Naive thymus-derived CD4-positive, alpha-beta T cell (primary cell): ENCODE data around the gene MPDZ. TPM values are rescaled to one million over a fixed set of nuclear protein-coding genes. Genes with fewer than 3 reads are reported as not detected.

Experiments
- ATAC-seq: fragments of 150-1000 bp; cut with Tn5 transposase; 2 replicates; pipeline ENCODE4 v1.10.0; 2021; ENCODE audit warnings: mild to moderate bottlenecking, moderate library complexity
- CTCF ChIA-PET: fragments of 350-600 bp; sonication (Branson Sonifier 250); formaldehyde crosslinking; loops from one replicate; lab custom pipeline; 2021; ENCODE audit warnings: antibody characterized with exemption; lab: Charles Lee
- POLR2A ChIA-PET: fragments of 350-600 bp; sonication (Branson Sonifier 250); formaldehyde crosslinking; loops from one replicate; lab custom pipeline; 2021; ENCODE audit warnings: antibody characterized with exemption, inconsistent platforms; lab: Charles Lee
- DNase-seq, 9 donors: peaks; one replicate each; pipeline versions ENCODE4 v3.0.0 to v3.0.0-alpha.2; 2020 to 2022; ENCODE audit warnings: mixed read lengths in 1 of 9
- H3K27ac ChIP-seq: one replicate; pipeline ENCODE4 v1.7.0; 2013; ENCODE audit warnings: mild to moderate bottlenecking, low read depth, low read length, moderate library complexity
- H3K27me3 ChIP-seq, 2 donors: one replicate each; pipeline ENCODE4 v1.7.0; 2013; ENCODE audit warnings: low read length in 2 of 2, mild to moderate bottlenecking in 2 of 2, moderate library complexity in 2 of 2; ENCODE audit not compliant: control insufficient read depth in 2 of 2, insufficient read depth in 2 of 2
- H3K36me3 ChIP-seq, 3 experiments: 1 replicate in 2 of 3; 2 replicates in 1 of 3; pipeline ENCODE4 v1.7.0; 2013; ENCODE audit warnings: low read length in 3 of 3, mild to moderate bottlenecking in 3 of 3, moderate library complexity in 1 of 3; ENCODE audit not compliant: insufficient read depth in 3 of 3, control insufficient read depth in 2 of 3
- H3K4me1 ChIP-seq, 2 donors: one replicate each; pipeline ENCODE4 v1.7.0; 2013; ENCODE audit warnings: low read length in 2 of 2, mild to moderate bottlenecking in 2 of 2, moderate library complexity in 1 of 2; ENCODE audit not compliant: control insufficient read depth in 2 of 2, insufficient read depth in 2 of 2
- H3K4me3 ChIP-seq: 2 replicates; pipeline ENCODE4 v1.7.0; 2013; ENCODE audit warnings: mild to moderate bottlenecking, low read length
- H3K9me3 ChIP-seq, 3 experiments: 1 replicate in 2 of 3; 2 replicates in 1 of 3; pipeline ENCODE4 v1.7.0; 2013; ENCODE audit warnings: low read length in 3 of 3; ENCODE audit not compliant: control insufficient read depth in 2 of 3
- H3K27ac Mint-ChIP-seq, 9 donors: one replicate each; pipeline ENCODE4 v1.8.0; 2020 to 2022; ENCODE audit warnings: mixed read lengths in 9 of 9, mild to moderate bottlenecking in 8 of 9, moderate library complexity in 5 of 9, inconsistent platforms in 2 of 9
- H3K27me3 Mint-ChIP-seq, 5 donors: one replicate each; pipeline ENCODE4 v1.8.0; 2021 to 2022; ENCODE audit warnings: mixed read lengths in 5 of 5, mild to moderate bottlenecking in 1 of 5
- H3K36me3 Mint-ChIP-seq, 5 donors: one replicate each; pipeline ENCODE4 v1.8.0; 2020 to 2022; ENCODE audit warnings: mixed read lengths in 5 of 5, mild to moderate bottlenecking in 3 of 5, inconsistent platforms in 1 of 5
- H3K4me1 Mint-ChIP-seq, 7 donors: one replicate each; pipeline ENCODE4 v1.8.0; 2020 to 2022; ENCODE audit warnings: mixed read lengths in 7 of 7, mild to moderate bottlenecking in 3 of 7, inconsistent platforms in 1 of 7
- H3K4me3 Mint-ChIP-seq, 10 donors: one replicate each; pipeline ENCODE4 v1.8.0; 2020 to 2022; ENCODE audit warnings: mild to moderate bottlenecking in 10 of 10, mixed read lengths in 10 of 10, moderate library complexity in 6 of 10, inconsistent platforms in 2 of 10
- H3K9me3 Mint-ChIP-seq, 11 donors: one replicate each; pipeline ENCODE4 v1.8.0; 2020 to 2022; ENCODE audit warnings: mixed read lengths in 11 of 11, mild to moderate bottlenecking in 4 of 11, inconsistent platforms in 1 of 11, moderate library complexity in 1 of 11
- intact Hi-C, 2 donors: fragments of 100-400 bp; cut with micrococcal nuclease; formaldehyde crosslinking; loops; one replicate each; pipeline ENCODE4 v1.15.1; 2023
- polyA plus RNA-seq, 2 donors: library from polyadenylated mRNA; unstranded; fragments of 300-500 nt; fragmentation: Illumina TruSeq; gene quantifications; one replicate each; pipeline ENCODE4 v1.2.3, GENCODE V29; 2021
- total RNA-seq, 6 experiments: library from RNA in 5 of 6; stranded (reverse) in 5 of 6; gene quantifications; 1 replicate in 5 of 6; 2 replicates in 1 of 6; pipeline ENCODE4 v1.2.3 and lab custom pipeline; 2021 to 2026

The MPDZ gene
- total and polyA plus RNA-seq, 7 experiments from 2014 or later, result 0.07 TPM; not detected in 6

GRCh38 chr9:13190040-13190439 is 89.5 kb downstream of the MPDZ start:
- H3K27ac Mint-ChIP-seq, result no peak overlapping the region
- peaks cover 0 to 4% (median 0%) of the 10 kb centered on the region in 5 donors for H3K36me3 Mint-ChIP-seq
- peaks cover 0 to 2% (median 0%) of the 10 kb centered on the region in 7 donors for H3K4me1 Mint-ChIP-seq
- POLR2A ChIA-PET, result no interaction called here
- intact Hi-C loops, result no loop called here
- CTCF ChIA-PET, result no interaction called here
- peaks cover 0 to 9% (median 3%) of the 10 kb centered on the region in 11 donors for H3K9me3 Mint-ChIP-seq
- Histone ChIP-seq H3K4me1 (no peaks in the 10 kb centered on the region), H3K4me3 (no peak overlapping the region), H3K27ac (no peak overlapping the region), H3K27me3 (no peaks in the 10 kb centered on the region), H3K9me3 (no peaks in the 10 kb centered on the region), H3K36me3 (no peaks in the 10 kb centered on the region)
- no peak for ATAC-seq
- H3K27me3 Mint-ChIP-seq, result no peaks in the 10 kb centered on the region
- no peak for DNase-seq
- H3K4me3 Mint-ChIP-seq, result no peak overlapping the region

GRCh38 chr9:13189362-13189761 is 90.1 kb downstream of the MPDZ start:
- intact Hi-C loops, result no loop called here
- Mint-ChIP-seq H3K27me3 (no peaks in the 10 kb centered on the region), H3K4me1 (peaks cover 0 to 2% (median 0%) of the 10 kb centered on the region in 7 donors), H3K4me3 (no peak overlapping the region), H3K36me3 (peaks cover 0 to 4% (median 0%) of the 10 kb centered on the region in 5 donors), H3K9me3 (peaks cover 0 to 10% (median 3%) of the 10 kb centered on the region in 11 donors), H3K27ac (no peak overlapping the region)
- no peaks in the 10 kb centered on the region for H3K27me3 ChIP-seq
- H3K27ac ChIP-seq, result no peak overlapping the region
- H3K36me3 ChIP-seq, result no peaks in the 10 kb centered on the region
- DNase-seq (no peak), ATAC-seq (no peak)
- no peak overlapping the region for H3K4me3 ChIP-seq
- H3K9me3 ChIP-seq, result no peaks in the 10 kb centered on the region
- ChIA-PET POLR2A (no interaction called here), CTCF (no interaction called here)
- H3K4me1 ChIP-seq, result no peaks in the 10 kb centered on the region

- ATAC-seq (no peak), DNase-seq (no peak)
- H3K4me1 Mint-ChIP-seq, result peaks cover 0 to 2% (median 0%) of the 10 kb centered on the region in 7 donors
- Histone ChIP-seq H3K4me1 (no peaks in the 10 kb centered on the region), H3K36me3 (no peaks in the 10 kb centered on the region), H3K9me3 (no peaks in the 10 kb centered on the region), H3K4me3 (no peak overlapping the region), H3K27ac (no peak overlapping the region), H3K27me3 (no peaks in the 10 kb centered on the region)
- H3K36me3 Mint-ChIP-seq, result no peaks in the 10 kb centered on the region
- no peak overlapping the region for H3K27ac Mint-ChIP-seq
- ChIA-PET POLR2A (no interaction called here), CTCF (no interaction called here)
- H3K9me3 Mint-ChIP-seq, result peaks cover 0 to 7% (median 2%) of the 10 kb centered on the region in 11 donors
- no peak overlapping the region for H3K4me3 Mint-ChIP-seq
- intact Hi-C loops, result no loop called here
- H3K27me3 Mint-ChIP-seq, result no peaks in the 10 kb centered on the region
Measured at GRCh38 chr9:13186774-13187173, 92.7 kb downstream of the MPDZ start.

GRCh38 chr9:13186091-13186490 is 93.4 kb downstream of the MPDZ start:
- no peak overlapping the region for H3K27ac Mint-ChIP-seq
- no peaks in the 10 kb centered on the region for H3K27me3 Mint-ChIP-seq
- peaks cover 0 to 7% (median 2%) of the 10 kb centered on the region in 11 donors for H3K9me3 Mint-ChIP-seq
- no peak overlapping the region for H3K4me3 ChIP-seq
- no peak for ATAC-seq
- intact Hi-C loops, result no loop called here
- ChIA-PET CTCF (no interaction called here), POLR2A (no interaction called here)
- DNase-seq, result no peak
- no peaks in the 10 kb centered on the region for H3K36me3 ChIP-seq
- H3K4me1 ChIP-seq, result no peaks in the 10 kb centered on the region
- no peaks in the 10 kb centered on the region for H3K9me3 ChIP-seq
- H3K36me3 Mint-ChIP-seq, result no peaks in the 10 kb centered on the region
- no peaks in the 10 kb centered on the region for H3K27me3 ChIP-seq
- H3K4me3 Mint-ChIP-seq, result no peak overlapping the region
- H3K27ac ChIP-seq, result no peak overlapping the region
- peaks cover 0 to 2% (median 0%) of the 10 kb centered on the region in 7 donors for H3K4me1 Mint-ChIP-seq

GRCh38 chr9:13181652-13182051 is 97.8 kb downstream of the MPDZ start:
- H3K27ac ChIP-seq, result no peak overlapping the region
- H3K27me3 Mint-ChIP-seq, result no peaks in the 10 kb centered on the region
- no peak for ATAC-seq
- POLR2A ChIA-PET, result no interaction called here
- H3K9me3 Mint-ChIP-seq, result peaks cover 0 to 14% (median 2%) of the 10 kb centered on the region in 11 donors
- CTCF ChIA-PET, result no interaction called here
- no peaks in the 10 kb centered on the region for H3K36me3 ChIP-seq
- H3K4me3 Mint-ChIP-seq, result no peak overlapping the region
- H3K27ac Mint-ChIP-seq, result no peak overlapping the region
- no peak overlapping the region for H3K4me3 ChIP-seq
- H3K4me1 ChIP-seq, result no peaks in the 10 kb centered on the region
- peaks cover 0 to 2% (median 0%) of the 10 kb centered on the region in 7 donors for H3K4me1 Mint-ChIP-seq
- no peak for DNase-seq
- no peaks in the 10 kb centered on the region for H3K36me3 Mint-ChIP-seq
- H3K27me3 ChIP-seq, result no peaks in the 10 kb centered on the region
- H3K9me3 ChIP-seq, result no peaks in the 10 kb centered on the region
- intact Hi-C loops, result no loop called here

- POLR2A ChIA-PET, result no interaction called here
- Histone ChIP-seq H3K9me3 (no peaks in the 10 kb centered on the region), H3K36me3 (no peaks in the 10 kb centered on the region), H3K4me3 (no peak overlapping the region), H3K27me3 (no peaks in the 10 kb centered on the region), H3K27ac (no peak overlapping the region), H3K4me1 (no peaks in the 10 kb centered on the region)
- H3K4me1 Mint-ChIP-seq, result no peaks in the 10 kb centered on the region
- no peaks in the 10 kb centered on the region for H3K36me3 Mint-ChIP-seq
- CTCF ChIA-PET, result no interaction called here
- H3K9me3 Mint-ChIP-seq, result peaks cover 0 to 9% (median 2%) of the 10 kb centered on the region in 11 donors
- intact Hi-C loops, result no loop called here
- H3K27me3 Mint-ChIP-seq, result no peaks in the 10 kb centered on the region
- H3K4me3 Mint-ChIP-seq, result no peak overlapping the region
- DNase-seq (no peak), ATAC-seq (no peak)
- no peak overlapping the region for H3K27ac Mint-ChIP-seq
Measured at GRCh38 chr9:13179257-13179656, 100.2 kb downstream of the MPDZ start.

- H3K27me3 ChIP-seq, result no peaks in the 10 kb centered on the region
- ATAC-seq (no peak), DNase-seq (no peak)
- H3K4me3 ChIP-seq, result no peak overlapping the region
- H3K4me1 ChIP-seq, result no peaks in the 10 kb centered on the region
- Mint-ChIP-seq H3K27ac (no peak overlapping the region), H3K36me3 (no peaks in the 10 kb centered on the region), H3K4me3 (no peak overlapping the region), H3K9me3 (peaks cover 0 to 29% (median 5%) of the 10 kb centered on the region in 11 donors), H3K4me1 (no peaks in the 10 kb centered on the region), H3K27me3 (no peaks in the 10 kb centered on the region)
- ChIA-PET POLR2A (no interaction called here), CTCF (no interaction called here)
- intact Hi-C loops, result no loop called here
- no peak overlapping the region for H3K27ac ChIP-seq
- H3K36me3 ChIP-seq, result no peaks in the 10 kb centered on the region
- H3K9me3 ChIP-seq, result no peaks in the 10 kb centered on the region
Measured at GRCh38 chr9:13175732-13176131, 103.8 kb downstream of the MPDZ start.
